Small intestine (tissue), 7 donors: ENCODE data around the gene TTF1. TPM values are rescaled to one million over a fixed set of nuclear protein-coding genes. Genes with fewer than 3 reads are reported as not detected.
A peak's percentile ranks its signal among the peaks of the same experiment; 100 is the strongest.
"Not testable (repeated sequence)": the region's sequence is repeated elsewhere in the genome, so short reads cannot be mapped to it uniquely, and the experiment has no call there.

ENCODE experiments used
- DNase-seq, 2 donors: peaks; one replicate each; pipeline versions ENCODE4 v3.0.0 to v3.0.0-alpha.2; 2013
- FAIRE-seq: peaks from 2 replicates; lab custom pipeline; 2012; peaks lifted over from hg19 to GRCh38; lab: Jason Lieb, UNC
- H3K27ac ChIP-seq, 3 donors: one replicate each; pipeline ENCODE4 v1.5.1; 2013; ENCODE audit warnings: low read length in 2 of 3, mild to moderate bottlenecking in 2 of 3, control low read depth in 1 of 3, inconsistent platforms in 1 of 3, low read depth in 1 of 3, moderate library complexity in 1 of 3
- H3K27me3 ChIP-seq, 3 donors: one replicate each; pipeline ENCODE4 v1.6.1; 2013; ENCODE audit warnings: low read length in 3 of 3, inconsistent platforms in 1 of 3; ENCODE audit not compliant: control insufficient read depth in 3 of 3, insufficient read depth in 3 of 3
- H3K36me3 ChIP-seq, 3 donors: one replicate each; pipeline ENCODE4 v1.6.1; 2013; ENCODE audit warnings: low read length in 3 of 3, inconsistent platforms in 1 of 3, low read depth in 1 of 3, mild to moderate bottlenecking in 1 of 3, moderate library complexity in 1 of 3; ENCODE audit not compliant: control insufficient read depth in 3 of 3, insufficient read depth in 2 of 3
- H3K4me1 ChIP-seq, 3 donors: one replicate each; pipeline ENCODE4 v1.6.1; 2013; ENCODE audit warnings: low read length in 2 of 3, inconsistent platforms in 1 of 3, low read depth in 1 of 3, mild to moderate bottlenecking in 1 of 3, moderate library complexity in 1 of 3; ENCODE audit not compliant: control insufficient read depth in 3 of 3, insufficient read depth in 2 of 3
- H3K4me3 ChIP-seq, 3 donors: one replicate each; pipeline ENCODE4 v1.5.1; 2013; ENCODE audit warnings: low read length in 3 of 3, control low read depth in 1 of 3, inconsistent platforms in 1 of 3, low read depth in 1 of 3, mild to moderate bottlenecking in 1 of 3, moderate library complexity in 1 of 3
- H3K9me3 ChIP-seq, 2 donors: one replicate each; pipeline ENCODE4 v1.6.1; 2013; ENCODE audit warnings: low read depth in 1 of 2, low read length in 1 of 2; ENCODE audit not compliant: control insufficient read depth in 2 of 2, insufficient read depth in 1 of 2
- WGBS, 3 donors: extraction: QIAGEN DNeasy Blood & Tissue Kit; methylation state at CpG; one replicate each; pipeline ENCODE4 v1.1.7; 2013; 5-methylcytosine and 5-hydroxymethylcytosine counted together
- polyA plus RNA-seq, 4 donors: library from polyadenylated mRNA; stranded (reverse) in 3 of 4; unstranded in 1 of 4; fragments of 200-250 nt in 3 of 4; fragments of 120-200 nt in 1 of 4; gene quantifications; one replicate each; pipeline versions ENCODE4 v1.2.1 to v1.2.3, GENCODE V29; 2013
- donor health status: healthy with polysubstance abuse.
- donor health status: control.
- donor health status: control.
- donor health status: Bipolar disorder and iron deficiency.
- donor health status: healthy.

The TTF1 gene
- polyA plus RNA-seq, 4 donors = 8.4 to 15.0 (median 11.0) TPM

DNA sequence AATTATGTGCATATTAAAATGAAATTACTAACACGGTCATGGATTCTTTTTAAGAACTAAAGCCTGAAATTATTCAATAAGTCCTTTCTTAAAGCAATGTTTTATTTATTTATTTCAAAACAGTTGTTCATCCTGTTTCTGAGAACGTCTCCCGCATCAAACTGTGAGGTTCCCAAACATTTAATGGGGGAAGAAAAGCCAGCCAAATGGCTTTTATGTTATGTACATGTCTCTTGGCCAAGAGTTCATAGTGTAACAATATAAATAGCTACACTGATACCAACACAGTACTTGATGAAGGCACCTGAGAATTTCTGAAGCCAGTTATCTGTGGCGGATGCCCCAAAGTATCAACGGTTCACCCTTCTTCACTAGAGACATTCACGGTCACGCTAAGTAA lies 15.7 kb downstream of the TTF1 start:
- 78 to 82% (median 79%) methylated on average over 7 of the region's 7 CpGs for WGBS, 3 donors
- H3K9me3 ChIP-seq = no peaks in the 10 kb centered on the region
- FAIRE-seq (no peak), DNase-seq (no peak)
- no peaks in the 10 kb centered on the region for H3K4me1 ChIP-seq
- no peaks in the 10 kb centered on the region for H3K27me3 ChIP-seq
- peaks cover 18 to 71% (median 25%) of the 10 kb centered on the region in 3 donors for H3K36me3 ChIP-seq
- H3K4me3 ChIP-seq = no peak overlapping the region
- H3K27ac ChIP-seq = no peak overlapping the region

DNA sequence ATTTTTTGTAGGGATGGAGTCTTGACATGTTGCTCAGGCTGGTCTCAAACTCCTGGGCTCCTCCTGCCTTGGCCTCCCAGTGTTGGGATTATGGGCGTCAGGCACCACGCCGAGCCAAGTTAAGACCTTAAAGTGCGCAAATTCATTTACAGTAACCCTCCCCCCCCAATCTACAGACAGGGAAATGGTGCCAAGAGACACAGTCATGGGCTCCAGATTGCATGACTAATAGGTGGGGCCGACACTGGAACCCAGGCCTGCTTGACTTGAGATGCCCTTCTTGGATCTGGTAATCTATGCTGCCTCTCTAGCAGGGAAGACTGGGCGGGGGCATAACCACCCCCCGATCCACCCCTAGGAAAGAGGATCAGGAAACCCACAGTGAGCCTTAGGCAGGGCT lies 19.5 kb downstream of the TTF1 start:
- no peaks in the 10 kb centered on the region for H3K9me3 ChIP-seq
- 96 to 99% (median 97%) methylated on average over 7 of the region's 7 CpGs for WGBS, 3 donors
- FAIRE-seq = no peak
- H3K27me3 ChIP-seq = no peaks in the 10 kb centered on the region
- no peak for DNase-seq
- no peaks in the 10 kb centered on the region for H3K4me1 ChIP-seq
- H3K4me3 ChIP-seq = no peak overlapping the region
- peaks cover 17 to 52% (median 29%) of the 10 kb centered on the region in 3 donors for H3K36me3 ChIP-seq
- H3K27ac ChIP-seq = no peak overlapping the region

GRCh38 chr9:132384376-132384775 lies 22.3 kb downstream of the TTF1 start:
- FAIRE-seq (no peak), DNase-seq (no peak)
- H3K9me3 ChIP-seq = no peaks in the 10 kb centered on the region
- no peak overlapping the region for H3K27ac ChIP-seq
- no peaks in the 10 kb centered on the region for H3K27me3 ChIP-seq
- 86 to 91% (median 87%) methylated on average over 8 of the region's 8 CpGs for WGBS, 3 donors
- no peak overlapping the region for H3K4me3 ChIP-seq
- peaks cover 14 to 49% (median 21%) of the 10 kb centered on the region in 3 donors for H3K36me3 ChIP-seq
- H3K4me1 ChIP-seq = no peaks in the 10 kb centered on the region

DNA sequence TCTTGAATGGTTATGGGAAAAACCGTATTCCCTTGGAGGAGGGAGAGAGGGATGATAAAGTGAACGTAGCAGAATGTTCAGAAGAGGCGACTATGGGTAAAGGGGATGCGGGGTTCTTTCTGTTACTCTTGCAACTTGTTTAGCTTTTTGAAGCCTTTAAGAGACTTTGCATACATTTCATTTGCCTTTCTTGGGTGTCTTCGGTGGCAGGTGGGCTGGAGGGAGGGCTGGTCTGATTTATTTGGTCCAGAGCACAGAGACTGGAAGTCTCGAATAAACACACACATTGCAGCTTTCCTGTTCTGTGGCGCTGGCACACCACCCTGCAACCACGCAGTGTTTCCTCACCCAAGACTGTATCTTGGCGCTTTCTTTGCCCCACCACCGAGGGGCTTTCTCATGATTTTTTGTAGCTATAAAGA lies 23.2 kb downstream of the TTF1 start:
- H3K27ac ChIP-seq = no peak overlapping the region

DNA sequence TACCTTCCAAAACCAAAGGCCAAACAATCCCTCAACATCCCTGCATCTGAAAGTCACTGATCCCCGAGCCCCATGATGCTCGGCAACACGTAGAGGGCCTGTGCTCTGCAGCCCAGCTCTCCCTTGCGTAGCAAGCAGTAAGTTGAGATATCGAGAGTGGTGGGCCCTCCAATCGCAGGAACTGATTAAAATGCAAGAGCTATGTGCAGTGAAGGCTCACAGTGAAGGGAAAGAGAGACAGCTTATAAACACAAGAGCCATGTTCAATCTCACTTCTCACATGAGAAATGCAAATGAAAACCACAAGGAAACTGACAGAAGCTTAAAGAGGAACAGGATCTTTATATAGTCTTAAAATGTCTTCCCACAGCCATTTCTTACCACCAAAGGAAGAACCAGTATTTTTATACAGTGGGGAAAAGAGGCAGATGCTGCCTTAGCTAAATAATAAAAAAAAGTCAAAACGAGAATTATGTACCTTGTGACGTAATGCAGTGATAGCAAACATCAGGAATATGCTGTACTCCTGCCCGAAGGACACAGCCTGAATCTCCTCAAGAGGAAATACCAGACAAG lies 24.6 kb downstream of the TTF1 start:
- Histone ChIP-seq H3K4me1 (no peaks in the 10 kb centered on the region), H3K4me3 (no peak overlapping the region), H3K27ac (peak overlapping the region in 1 of 3 donors; percentile 66), H3K27me3 (no peaks in the 10 kb centered on the region), H3K36me3 (peaks cover 14 to 52% (median 14%) of the 10 kb centered on the region in 3 donors), H3K9me3 (no peaks in the 10 kb centered on the region)
- FAIRE-seq (no peak), DNase-seq (no peak)
- WGBS, 3 donors = 80 to 94% (median 91%) methylated on average over 9 of the region's 9 CpGs

More for the DNA sequence above, 23.2 kb downstream of the TTF1 start:
- no peaks in the 10 kb centered on the region for H3K27me3 ChIP-seq
- no peaks in the 10 kb centered on the region for H3K4me1 ChIP-seq
- H3K9me3 ChIP-seq = no peaks in the 10 kb centered on the region
- 74 to 89% (median 77%) methylated on average over 10 of the region's 10 CpGs for WGBS, 3 donors
- FAIRE-seq (no peak), DNase-seq (no peak)
- peak overlapping the region in 1 of 3 donors; percentile 3 for H3K4me3 ChIP-seq
- peaks cover 17 to 48% (median 21%) of the 10 kb centered on the region in 3 donors for H3K36me3 ChIP-seq

DNA sequence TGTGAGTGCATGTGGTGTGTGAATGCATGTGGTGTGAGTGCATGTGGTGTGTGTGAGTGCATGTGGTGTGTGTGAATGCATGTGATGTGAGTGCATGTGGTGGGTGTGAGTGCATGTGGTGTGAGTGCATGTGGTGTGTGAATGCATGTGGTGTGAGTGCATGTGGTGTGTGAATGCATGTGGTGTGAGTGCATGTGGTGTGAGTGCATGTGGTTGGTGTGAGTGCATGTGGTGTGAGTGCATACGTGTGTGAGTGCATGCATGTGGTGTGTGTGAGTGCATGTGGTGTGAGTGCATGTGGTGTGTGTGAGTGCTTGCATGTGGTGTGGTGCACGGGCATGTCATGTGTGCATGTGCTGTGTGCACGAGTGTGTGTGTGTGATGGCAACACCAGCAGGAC lies 28.2 kb downstream of the TTF1 start:
- not testable (repeated sequence) for H3K9me3 ChIP-seq, H3K4me3 ChIP-seq, H3K4me1 ChIP-seq, DNase-seq, H3K27ac ChIP-seq, H3K27me3 ChIP-seq, FAIRE-seq
- H3K36me3 ChIP-seq = peaks cover 11 to 49% (median 19%) of the 10 kb centered on the region in 3 donors
- 95 to 97% (median 97%) methylated on average over 3 of the region's 3 CpGs for WGBS, 3 donors

DNA sequence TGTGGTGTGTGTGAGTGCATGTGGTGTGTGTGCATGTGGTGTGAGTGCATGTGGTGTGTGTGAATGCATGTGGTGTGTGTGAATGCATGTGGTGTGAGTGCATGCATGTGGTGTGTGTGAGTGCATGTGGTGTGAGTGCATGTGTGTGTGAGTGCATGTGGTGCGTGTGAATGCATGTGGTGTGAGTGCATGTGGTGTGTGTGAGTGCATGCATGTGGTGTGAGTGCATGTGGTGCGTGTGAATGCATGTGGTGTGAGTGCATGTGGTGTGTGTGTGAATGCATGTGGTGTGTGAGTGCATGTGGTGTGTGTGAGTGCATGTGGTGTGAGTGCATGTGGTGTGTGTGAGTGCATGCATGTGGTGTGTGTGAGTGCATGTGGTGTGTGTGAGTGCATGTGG lies 28.9 kb downstream of the TTF1 start:
- peaks cover 9 to 49% (median 19%) of the 10 kb centered on the region in 3 donors for H3K36me3 ChIP-seq
- not testable (repeated sequence) for H3K27me3 ChIP-seq, FAIRE-seq, DNase-seq, H3K27ac ChIP-seq, H3K4me3 ChIP-seq, H3K9me3 ChIP-seq, H3K4me1 ChIP-seq
- 97 to 98% (median 97%) methylated on average over 2 of the region's 2 CpGs for WGBS, 3 donors

DNA sequence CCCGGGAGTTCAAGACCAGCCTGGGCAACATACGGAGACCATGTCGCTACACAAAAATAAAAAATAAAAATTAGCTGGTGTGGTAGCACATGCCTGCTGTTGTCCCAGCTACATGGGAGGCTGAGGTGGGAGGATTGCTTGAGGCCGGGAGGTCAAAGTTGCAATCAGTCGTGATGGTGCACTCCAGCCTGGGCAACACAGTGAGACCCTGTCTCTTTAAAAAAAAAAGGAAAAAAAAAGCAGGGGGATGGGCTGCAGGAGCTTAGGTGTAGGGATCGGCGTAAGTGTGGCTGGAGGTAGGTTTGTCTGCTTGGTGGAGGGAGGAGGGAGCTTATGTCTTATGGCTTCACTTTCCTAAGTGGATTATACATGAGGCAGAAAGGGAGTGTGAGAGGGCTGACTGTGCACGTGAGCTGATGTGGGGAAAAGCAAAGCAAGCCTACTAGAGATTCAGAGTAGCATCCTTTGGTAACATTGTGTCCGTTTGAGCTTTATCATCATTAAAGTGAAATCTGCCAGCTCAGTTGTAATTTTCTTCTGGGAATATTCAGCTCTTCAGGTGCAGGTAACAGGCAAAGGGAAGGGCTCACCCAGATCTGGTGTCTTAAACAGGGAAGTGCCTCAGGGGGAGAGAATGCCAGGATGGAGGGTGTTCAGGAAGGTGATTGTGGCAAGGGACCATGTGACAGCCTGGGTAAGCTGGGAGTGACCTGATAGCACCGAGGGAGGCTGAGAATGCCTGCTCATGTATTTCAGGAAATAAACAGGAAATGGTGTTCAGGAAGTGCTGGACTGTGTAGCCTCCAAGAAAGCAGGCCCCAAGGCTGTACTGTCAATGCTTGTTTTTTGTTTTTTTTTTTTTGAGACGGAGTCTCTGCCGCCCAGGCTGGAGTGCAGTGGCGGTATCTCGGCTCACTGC lies 34.2 kb downstream of the TTF1 start:
- DNase-seq = peak in 1 of 2 donors; percentile 21
- no peak overlapping the region for H3K4me3 ChIP-seq

More for the DNA sequence above, 34.2 kb downstream of the TTF1 start:
- peaks cover 7 to 16% (median 9%) of the 10 kb centered on the region in 3 donors for H3K36me3 ChIP-seq
- FAIRE-seq = no peak
- H3K27ac ChIP-seq = peak overlapping the region in 1 of 3 donors; percentile 40
- 65 to 79% (median 79%) methylated on average over 14 of the region's 14 CpGs for WGBS, 3 donors
- H3K27me3 ChIP-seq = no peaks in the 10 kb centered on the region
- no peaks in the 10 kb centered on the region for H3K9me3 ChIP-seq
- no peaks in the 10 kb centered on the region for H3K4me1 ChIP-seq
